GM12878 (cell line): ENCODE measurements around the gene HPCA. TPM values are rescaled to one million over a fixed set of nuclear protein-coding genes. Genes with fewer than 3 reads are reported as not detected.

Experiments
- ATAC-seq: fragments of 200-7000 bp; cut with Tn5 transposase; 3 replicates; pipeline ENCODE4 v1.9.1; 2020; ENCODE audit warnings: mild to moderate bottlenecking, moderate library complexity
- BruUV-seq: library from RNA; stranded (reverse); fragments of 400-500 nt; replicated peaks from 2 replicates; lab custom pipeline; 2021; lab: Mats Ljungman, UMichigan
- CTCF ChIA-PET: fragments of 300-600 bp; sonication (Branson Sonifier 250); formaldehyde crosslinking; extraction: SDS; loops from one replicate; lab custom pipeline; 2021; ENCODE audit warnings: inconsistent platforms; lab: Yijun Ruan, JAX
- POLR2A ChIA-PET: fragments of 350-600 bp; formaldehyde crosslinking; extraction: SDS; loops from one replicate; lab custom pipeline; 2021; ENCODE audit warnings: inconsistent platforms; lab: Charles Lee
- RAD21 ChIA-PET: fragments of 300-600 bp; sonication (Branson Sonifier 250); formaldehyde crosslinking; loops from one replicate; lab custom pipeline; 2023; ENCODE audit warnings: antibody characterized with exemption; ENCODE audit not compliant: unreplicated experiment; lab: Charles Lee
- SMC1A ChIA-PET: fragments of 300-600 bp; sonication (Branson Sonifier 250); formaldehyde crosslinking; loops from one replicate; lab custom pipeline; 2023; ENCODE audit not compliant: unreplicated experiment, uncharacterized antibody; lab: Charles Lee
- DNase-seq: peaks from one replicate; pipeline ENCODE4 v3.0.0-alpha.2; 2011; ENCODE audit warnings: low read depth, low spot score
- FAIRE-seq: peaks from 3 replicates; lab custom pipeline; 2011; peaks lifted over from hg19 to GRCh38; lab: Jason Lieb, UNC
- H2AFZ ChIP-seq: 2 replicates; pipeline ENCODE4 v1.6.0; 2011; ENCODE audit warnings: low read depth, low read length, control low read depth; ENCODE audit not compliant: control insufficient read depth
- H3K27ac ChIP-seq: 2 replicates; pipeline ENCODE4 v1.5.1; 2011; ENCODE audit warnings: control low read depth; ENCODE audit not compliant: control insufficient read depth, insufficient read depth
- H3K27me3 ChIP-seq, 2 experiments: replicated peaks in 1 of 2; 2 replicates each; pipeline versions ENCODE4 v1.6.0 to v1.6.1; 2011; ENCODE audit warnings: low read length in 1 of 2; ENCODE audit not compliant: control insufficient read depth in 2 of 2, insufficient read depth in 2 of 2
- H3K36me3 ChIP-seq, 2 experiments: 2 replicates each; pipeline ENCODE4 v1.5.1; 2011; ENCODE audit warnings: low read length in 1 of 2; ENCODE audit not compliant: control insufficient read depth in 2 of 2, insufficient read depth in 2 of 2
- H3K4me1 ChIP-seq: 2 replicates; pipeline ENCODE4 v1.6.1; 2011; ENCODE audit warnings: mild to moderate bottlenecking, low read length, moderate library complexity, mixed read lengths; ENCODE audit not compliant: control insufficient read depth, insufficient read depth
- H3K4me2 ChIP-seq: 2 replicates; pipeline ENCODE4 v1.6.0; 2011; ENCODE audit warnings: control low read depth; ENCODE audit not compliant: control insufficient read depth, insufficient read depth
- H3K4me3 ChIP-seq: fragments of 200-600 bp; sonication (generic); 2 replicates; pipeline ENCODE4 v1.5.1; 2016
- H3K79me2 ChIP-seq: 2 replicates; pipeline ENCODE4 v1.6.0; 2011; ENCODE audit warnings: low read length; ENCODE audit not compliant: control insufficient read depth, insufficient read depth
- H3K9ac ChIP-seq: 2 replicates; pipeline ENCODE4 v1.8.0; 2011; ENCODE audit warnings: low read length, control low read depth, mixed read lengths; ENCODE audit not compliant: control insufficient read depth, insufficient read depth
- H3K9me3 ChIP-seq: replicated peaks from 3 replicates; pipeline ENCODE4 v1.5.1; 2011; ENCODE audit warnings: mild to moderate bottlenecking, low read length; ENCODE audit not compliant: control insufficient read depth, insufficient read depth
- H4K20me1 ChIP-seq: 2 replicates; pipeline ENCODE4 v1.6.0; 2011; ENCODE audit not compliant: control insufficient read depth, insufficient read depth
- ATF7 ChIP-seq: fragments of 450-650 bp; IDR thresholded peaks from 2 replicates; pipeline ENCODE4 v1.6.1; 2016; ENCODE audit warnings: low read depth, mild to moderate bottlenecking
- BCL11A ChIP-seq: IDR thresholded peaks from 2 replicates; pipeline ENCODE4 v1.6.1; 2011; ENCODE audit warnings: low read depth, low read length
- CEBPB ChIP-seq, 2 experiments: fragments of 150-350 bp in 1 of 2; IDR thresholded peaks; 2 replicates each; pipeline ENCODE4 v1.6.1; 2012 to 2014; ENCODE audit warnings: low read depth in 2 of 2, low read length in 2 of 2, borderline replicate concordance in 1 of 2, inconsistent platforms in 1 of 2
- ESRRA ChIP-seq: IDR thresholded peaks from 2 replicates; pipeline ENCODE4 v1.6.1; 2012; ENCODE audit warnings: mild to moderate bottlenecking, low read length, improper control_type of control experiment
- MXI1 ChIP-seq: fragments of 150-350 bp; IDR thresholded peaks from 2 replicates; pipeline ENCODE4 v1.6.1; 2011; ENCODE audit warnings: low read depth, mild to moderate bottlenecking, inconsistent platforms, low read length, improper control_type of control experiment
- PBX3 ChIP-seq: IDR thresholded peaks from 2 replicates; pipeline ENCODE4 v1.6.1; 2011; ENCODE audit warnings: mild to moderate bottlenecking, low read depth, low read length, moderate library complexity; ENCODE audit not compliant: insufficient replicate concordance
- POLR2AphosphoS5 ChIP-seq: IDR thresholded peaks from 2 replicates; pipeline ENCODE4 v1.6.1; 2011; ENCODE audit warnings: mild to moderate bottlenecking, low read length, inconsistent platforms
- SUZ12 ChIP-seq: fragments of 200-600 bp; sonication (generic); IDR thresholded peaks from one replicate; pipeline ENCODE4 v1.6.1; 2018; ENCODE audit warnings: antibody characterized with exemption, mild to moderate bottlenecking; ENCODE audit not compliant: unreplicated experiment
- ZBED1 ChIP-seq: IDR thresholded peaks from 2 replicates; pipeline ENCODE4 v1.6.1; 2016; ENCODE audit warnings: borderline replicate concordance
- WGBS: methylation state at CpG from one replicate; pipeline ENCODE4 v1.1.6; 2016; ENCODE audit warnings: low lambda C conversion rate; ENCODE audit not compliant: insufficient replicate concordance, insufficient coverage; ENCODE audit errors: missing lambda C conversion rate; 5-methylcytosine and 5-hydroxymethylcytosine counted together
- in situ Hi-C: fragments of 300-500 bp; cut with MboI; formaldehyde crosslinking; loops from 9 replicates; pipeline ENCODE4 v1.14.3; 2018; ENCODE audit warnings: mixed read lengths
- intact Hi-C: fragments of 100-400 bp; cut with micrococcal nuclease; formaldehyde crosslinking; loops from one replicate; pipeline ENCODE4 v1.14.2; 2022; ENCODE audit not compliant: unreplicated experiment
- polyA plus RNA-seq, 11 experiments: library from polyadenylated mRNA; depleted of rRNA in 4 of 11; unstranded in 6 of 11; stranded (reverse) in 5 of 11; fragments of >200 nt; fragmentation: Nextera tagmentation in 4 of 11; fragmentation: Illumina TruSeq in 1 of 11; extraction: Ambion mirVana in 4 of 11; extraction: Trizol in 1 of 11; gene quantifications; 1 replicate in 1 of 11; 2 replicates in 10 of 11; pipeline versions ENCODE4 v1.2.1 to v1.2.3, GENCODE V29; 2011 to 2016; ENCODE audit warnings: inconsistent platforms in 2 of 11, missing spikeins in 2 of 11, low read depth in 1 of 11
- total RNA-seq, 4 experiments: library from RNA; depleted of rRNA in 3 of 4; stranded (reverse); fragments of >200 nt in 3 of 4; fragmentation: Illumina TruSeq in 1 of 4; extraction: Trizol in 1 of 4; gene quantifications; 2 replicates each; pipeline versions ENCODE4 v1.2.1 to v1.2.3, GENCODE V29; 2013 to 2021
- TF ChIP-seq, protein P1 (sequence below): fragments of 450-650 bp; conservative IDR thresholded peaks from 2 replicates; pipeline ENCODE4 v1.6.1; 2017; ENCODE audit warnings: mild to moderate bottlenecking, moderate library complexity
- TF ChIP-seq, protein P2 (sequence below): fragments of 450-650 bp; IDR thresholded peaks from 2 replicates; pipeline ENCODE4 v1.6.1; 2017; ENCODE audit warnings: mild to moderate bottlenecking, moderate library complexity
- TF ChIP-seq, protein P3 (sequence below): IDR thresholded peaks from 2 replicates; pipeline ENCODE4 v1.6.1; 2012; ENCODE audit warnings: low read length, inconsistent platforms

The HPCA gene
- total and polyA plus RNA-seq, 10 of the 15 experiments (the other 5 are each of a cell fraction or from before 2014, with no cell fraction given) = 0.11 TPM; not detected in 9

DNA sequence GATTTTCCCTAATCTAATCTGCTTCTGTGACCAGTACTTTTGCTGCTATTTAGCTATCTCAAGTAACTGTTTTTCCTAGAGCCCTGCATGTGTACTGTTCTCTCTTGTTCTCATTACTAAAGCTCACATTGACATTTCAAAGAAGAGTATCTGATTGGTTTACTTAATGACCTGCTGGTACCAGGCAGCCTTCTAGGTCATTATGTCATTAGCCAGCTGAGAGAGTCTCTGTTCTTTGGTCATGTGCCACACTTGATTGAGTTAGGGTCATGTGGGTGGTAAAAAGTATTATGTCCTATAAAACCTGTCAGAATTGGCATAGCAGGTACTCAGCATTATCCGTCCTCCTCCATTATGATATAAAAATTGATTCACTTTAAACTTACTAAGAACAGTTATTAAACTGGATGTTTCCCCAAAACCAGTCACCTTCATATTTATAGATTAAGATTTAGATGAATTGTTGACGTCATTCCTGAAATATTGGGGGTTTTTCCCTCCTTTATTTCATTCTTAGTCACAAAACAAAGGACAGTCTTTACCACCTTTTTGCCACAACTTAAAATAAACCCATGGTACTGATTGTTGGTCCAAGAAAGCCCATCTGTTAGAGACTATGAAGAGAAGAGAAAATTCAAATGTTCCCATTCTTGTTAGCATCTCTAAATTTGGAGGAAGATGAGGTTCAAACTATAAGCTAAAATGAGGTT lies 37.8 kb upstream of the HPCA start (continued):
- peak; percentile 96 for TF ChIP-seq ATF7
- TF ChIP-seq BCL11A = no peak
- TF ChIP-seq PBX3 = no peak
- no peak for TF ChIP-seq CEBPB (IDR thresholded peaks at IDR 0.05; ENCODE audit: borderline replicate concordance in 1 of 2, low read depth in 2 of 2, low read length in 2 of 2)
- TF ChIP-seq, protein P1, sequence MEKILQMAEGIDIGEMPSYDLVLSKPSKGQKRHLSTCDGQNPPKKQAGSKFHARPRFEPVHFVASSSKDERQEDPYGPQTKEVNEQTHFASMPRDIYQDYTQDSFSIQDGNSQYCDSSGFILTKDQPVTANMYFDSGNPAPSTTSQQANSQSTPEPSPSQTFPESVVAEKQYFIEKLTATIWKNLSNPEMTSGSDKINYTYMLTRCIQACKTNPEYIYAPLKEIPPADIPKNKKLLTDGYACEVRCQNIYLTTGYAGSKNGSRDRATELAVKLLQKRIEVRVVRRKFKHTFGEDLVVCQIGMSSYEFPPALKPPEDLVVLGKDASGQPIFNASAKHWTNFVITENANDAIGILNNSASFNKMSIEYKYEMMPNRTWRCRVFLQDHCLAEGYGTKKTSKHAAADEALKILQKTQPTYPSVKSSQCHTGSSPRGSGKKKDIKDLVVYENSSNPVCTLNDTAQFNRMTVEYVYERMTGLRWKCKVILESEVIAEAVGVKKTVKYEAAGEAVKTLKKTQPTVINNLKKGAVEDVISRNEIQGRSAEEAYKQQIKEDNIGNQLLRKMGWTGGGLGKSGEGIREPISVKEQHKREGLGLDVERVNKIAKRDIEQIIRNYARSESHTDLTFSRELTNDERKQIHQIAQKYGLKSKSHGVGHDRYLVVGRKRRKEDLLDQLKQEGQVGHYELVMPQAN = no peak

DNA sequence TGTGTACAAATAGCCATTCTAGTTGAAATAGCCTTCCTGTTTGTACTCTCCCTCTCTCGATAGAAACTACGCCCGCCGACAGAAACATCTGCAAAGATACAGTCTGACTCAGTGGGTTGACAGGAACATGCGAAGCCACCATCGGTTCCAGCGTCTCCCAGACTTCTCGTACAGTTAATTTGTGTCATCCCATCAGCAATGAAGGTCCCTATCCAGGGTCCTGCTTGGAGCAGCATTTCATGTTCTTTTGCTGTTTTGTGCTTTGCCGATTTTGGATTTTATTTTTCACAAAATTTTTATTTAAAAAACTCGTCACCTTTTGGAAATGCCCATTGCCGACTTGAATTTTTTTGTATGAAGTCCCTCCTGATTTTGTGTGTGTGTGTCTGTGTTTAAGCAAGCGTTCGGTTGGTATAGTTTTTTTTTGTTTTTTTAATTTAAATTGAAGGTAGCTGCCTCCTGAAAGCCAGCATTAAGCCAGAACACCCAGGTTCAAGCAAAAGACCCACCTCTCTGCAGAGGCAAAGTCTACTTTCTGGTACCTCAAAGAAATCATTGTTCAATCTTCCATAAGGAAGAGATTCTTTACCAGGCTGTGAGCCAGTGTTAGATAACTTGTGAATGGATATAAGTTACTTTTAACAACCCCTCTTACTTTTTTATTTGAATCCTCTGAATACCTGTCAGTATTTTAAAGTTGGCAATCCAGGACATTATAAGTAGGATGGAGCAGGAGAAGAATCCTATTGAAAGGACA lies 30.3 kb upstream of the HPCA start:
- CTCF ChIA-PET = no interaction called here
- no peak overlapping the region for H3K4me3 ChIP-seq
- 96% methylated on average over 13 of the region's 13 CpGs for WGBS
- RAD21 ChIA-PET = no interaction called here
- FAIRE-seq = no peak
- intact Hi-C loops = no loop called here
- in situ Hi-C loops = no loop called here
- no peak overlapping the region for H3K9ac ChIP-seq
- H3K27me3 ChIP-seq = no peaks in the 10 kb centered on the region
- H3K36me3 ChIP-seq = peaks cover 2 to 25% of the 10 kb centered on the region in 2 experiments
- no peak overlapping the region for H2AFZ ChIP-seq
- no peaks in the 10 kb centered on the region for H4K20me1 ChIP-seq
- no peak for DNase-seq
- no peaks in the 10 kb centered on the region for H3K9me3 ChIP-seq
- no peaks in the 10 kb centered on the region for H3K4me1 ChIP-seq
- H3K79me2 ChIP-seq = no peaks in the 10 kb centered on the region
- SMC1A ChIA-PET = no interaction called here
- no peak overlapping the region for H3K4me2 ChIP-seq
- POLR2A ChIA-PET = no interaction called here
- no peak overlapping the region for H3K27ac ChIP-seq
- BruUV-seq = no TSS peak
- no peak for ATAC-seq
- TF ChIP-seq POLR2AphosphoS5 (no peak), SUZ12 (no peak), MXI1 (no peak), ESRRA (no peak), ZBED1 (no peak), BCL11A (no peak)
- TF ChIP-seq, protein P2, sequence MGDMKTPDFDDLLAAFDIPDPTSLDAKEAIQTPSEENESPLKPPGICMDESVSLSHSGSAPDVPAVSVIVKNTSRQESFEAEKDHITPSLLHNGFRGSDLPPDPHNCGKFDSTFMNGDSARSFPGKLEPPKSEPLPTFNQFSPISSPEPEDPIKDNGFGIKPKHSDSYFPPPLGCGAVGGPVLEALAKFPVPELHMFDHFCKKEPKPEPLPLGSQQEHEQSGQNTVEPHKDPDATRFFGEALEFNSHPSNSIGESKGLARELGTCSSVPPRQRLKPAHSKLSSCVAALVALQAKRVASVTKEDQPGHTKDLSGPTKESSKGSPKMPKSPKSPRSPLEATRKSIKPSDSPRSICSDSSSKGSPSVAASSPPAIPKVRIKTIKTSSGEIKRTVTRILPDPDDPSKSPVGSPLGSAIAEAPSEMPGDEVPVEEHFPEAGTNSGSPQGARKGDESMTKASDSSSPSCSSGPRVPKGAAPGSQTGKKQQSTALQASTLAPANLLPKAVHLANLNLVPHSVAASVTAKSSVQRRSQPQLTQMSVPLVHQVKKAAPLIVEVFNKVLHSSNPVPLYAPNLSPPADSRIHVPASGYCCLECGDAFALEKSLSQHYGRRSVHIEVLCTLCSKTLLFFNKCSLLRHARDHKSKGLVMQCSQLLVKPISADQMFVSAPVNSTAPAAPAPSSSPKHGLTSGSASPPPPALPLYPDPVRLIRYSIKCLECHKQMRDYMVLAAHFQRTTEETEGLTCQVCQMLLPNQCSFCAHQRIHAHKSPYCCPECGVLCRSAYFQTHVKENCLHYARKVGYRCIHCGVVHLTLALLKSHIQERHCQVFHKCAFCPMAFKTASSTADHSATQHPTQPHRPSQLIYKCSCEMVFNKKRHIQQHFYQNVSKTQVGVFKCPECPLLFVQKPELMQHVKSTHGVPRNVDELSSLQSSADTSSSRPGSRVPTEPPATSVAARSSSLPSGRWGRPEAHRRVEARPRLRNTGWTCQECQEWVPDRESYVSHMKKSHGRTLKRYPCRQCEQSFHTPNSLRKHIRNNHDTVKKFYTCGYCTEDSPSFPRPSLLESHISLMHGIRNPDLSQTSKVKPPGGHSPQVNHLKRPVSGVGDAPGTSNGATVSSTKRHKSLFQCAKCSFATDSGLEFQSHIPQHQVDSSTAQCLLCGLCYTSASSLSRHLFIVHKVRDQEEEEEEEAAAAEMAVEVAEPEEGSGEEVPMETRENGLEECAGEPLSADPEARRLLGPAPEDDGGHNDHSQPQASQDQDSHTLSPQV = no peak
- TF ChIP-seq, protein P3, sequence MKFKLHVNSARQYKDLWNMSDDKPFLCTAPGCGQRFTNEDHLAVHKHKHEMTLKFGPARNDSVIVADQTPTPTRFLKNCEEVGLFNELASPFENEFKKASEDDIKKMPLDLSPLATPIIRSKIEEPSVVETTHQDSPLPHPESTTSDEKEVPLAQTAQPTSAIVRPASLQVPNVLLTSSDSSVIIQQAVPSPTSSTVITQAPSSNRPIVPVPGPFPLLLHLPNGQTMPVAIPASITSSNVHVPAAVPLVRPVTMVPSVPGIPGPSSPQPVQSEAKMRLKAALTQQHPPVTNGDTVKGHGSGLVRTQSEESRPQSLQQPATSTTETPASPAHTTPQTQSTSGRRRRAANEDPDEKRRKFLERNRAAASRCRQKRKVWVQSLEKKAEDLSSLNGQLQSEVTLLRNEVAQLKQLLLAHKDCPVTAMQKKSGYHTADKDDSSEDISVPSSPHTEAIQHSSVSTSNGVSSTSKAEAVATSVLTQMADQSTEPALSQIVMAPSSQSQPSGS = no peak
